B cell (primary cell): Measurements from ENCODE around the gene PCBP3. TPM values are rescaled to one million over a fixed set of nuclear protein-coding genes. Genes with fewer than 3 reads are reported as not detected.

Experiments used
- ATAC-seq: fragments of 200-7000 bp; cut with Tn5 transposase; one replicate; pipeline ENCODE4 v1.10.0; 2021; ENCODE audit warnings: low read depth, mild to moderate bottlenecking, moderate number of reproducible peaks, moderate library complexity
- CTCF ChIA-PET: fragments of 350-600 bp; sonication (Branson Sonifier 250); formaldehyde crosslinking; loops from one replicate; lab custom pipeline; 2021; ENCODE audit warnings: antibody characterized with exemption, inconsistent platforms; lab: Charles Lee
- POLR2A ChIA-PET: fragments of 350-600 bp; sonication (Branson Sonifier 250); formaldehyde crosslinking; loops from one replicate; lab custom pipeline; 2021; ENCODE audit warnings: antibody characterized with exemption; lab: Charles Lee
- DNase-seq: peaks from one replicate; pipeline ENCODE4 v3.0.0; 2013
- H2AFZ ChIP-seq: 2 replicates; pipeline ENCODE4 v1.6.1; 2012; ENCODE audit warnings: mild to moderate bottlenecking, low read depth, low read length; ENCODE audit not compliant: insufficient read depth, poor library complexity, severe bottlenecking
- H3K27ac ChIP-seq, 2 donors: 1 replicate in 1 of 2; 2 replicates in 1 of 2; pipeline ENCODE4 v1.5.1; 2012 to 2013; ENCODE audit warnings: low read length in 2 of 2, mild to moderate bottlenecking in 2 of 2, moderate library complexity in 1 of 2
- H3K27me3 ChIP-seq, 4 experiments: fragments of 200-600 bp in 1 of 4; sonication (generic) in 1 of 4; replicated peaks in 1 of 4; 1 replicate in 2 of 4; 2 replicates in 2 of 4; pipeline versions ENCODE4 v1.6.1 to v1.7.0; 2013 to 2016; ENCODE audit warnings: low read length in 3 of 4, mild to moderate bottlenecking in 2 of 4, mixed read lengths in 1 of 4, moderate library complexity in 1 of 4; ENCODE audit not compliant: insufficient read depth in 4 of 4, control insufficient read depth in 3 of 4; ENCODE audit errors: control extremely low read depth in 1 of 4
- H3K36me3 ChIP-seq, 2 experiments: replicated peaks in 1 of 2; 1 replicate in 1 of 2; 2 replicates in 1 of 2; pipeline versions ENCODE4 v1.6.1 to v1.7.1; 2013; ENCODE audit warnings: low read length in 1 of 2; ENCODE audit not compliant: insufficient read depth in 2 of 2, control insufficient read depth in 1 of 2; ENCODE audit errors: control extremely low read depth in 1 of 2, extremely low read depth in 1 of 2
- H3K4me1 ChIP-seq, 2 donors: fragments of 200-600 bp in 1 of 2; sonication (generic) in 1 of 2; 1 replicate in 1 of 2; 2 replicates in 1 of 2; pipeline versions ENCODE4 v1.5.1 to v1.6.1; 2013 to 2017; ENCODE audit warnings: low read length in 2 of 2; ENCODE audit not compliant: control insufficient read depth in 2 of 2, insufficient read depth in 2 of 2
- H3K4me2 ChIP-seq: replicated peaks from 2 replicates; pipeline ENCODE3; 2012; ENCODE audit warnings: mild to moderate bottlenecking, low read depth, low read length; ENCODE audit not compliant: poor library complexity, severe bottlenecking
- H3K4me3 ChIP-seq, 5 experiments: fragments of 200-600 bp in 1 of 5; sonication (generic) in 1 of 5; 1 replicate in 3 of 5; 2 replicates in 2 of 5; pipeline versions ENCODE4 v1.5.1 to v1.7.0; 2011 to 2016; ENCODE audit warnings: low read length in 4 of 5, mild to moderate bottlenecking in 4 of 5, low read depth in 2 of 5, control low read depth in 1 of 5, moderate library complexity in 1 of 5; ENCODE audit not compliant: insufficient read depth in 1 of 5; ENCODE audit errors: control extremely low read depth in 1 of 5, extremely low read depth in 1 of 5
- H3K79me2 ChIP-seq: fragments of 200-600 bp; sonication (generic); one replicate; pipeline ENCODE4 v1.6.0; 2016; ENCODE audit warnings: low read length; ENCODE audit not compliant: control insufficient read depth, insufficient read depth
- H3K9ac ChIP-seq: fragments of 200-600 bp; sonication (generic); 2 replicates; pipeline ENCODE4 v1.6.1; 2017; ENCODE audit warnings: mild to moderate bottlenecking, low read length, moderate library complexity
- H3K9me3 ChIP-seq, 3 donors: one replicate each; pipeline versions ENCODE4 v1.6.1 to v1.7.1; 2013; ENCODE audit warnings: low read length in 2 of 3; ENCODE audit not compliant: control insufficient read depth in 2 of 3, insufficient read depth in 1 of 3; ENCODE audit errors: control extremely low read depth in 1 of 3
- H4K20me1 ChIP-seq: 2 replicates; pipeline ENCODE4 v1.6.0; 2012; ENCODE audit warnings: mild to moderate bottlenecking, low read length; ENCODE audit not compliant: insufficient read depth, control insufficient read depth, poor library complexity, severe bottlenecking
- H3K27ac Mint-ChIP-seq: one replicate; pipeline ENCODE4 v1.8.0; 2021; ENCODE audit warnings: mixed read lengths
- H3K27me3 Mint-ChIP-seq: one replicate; pipeline ENCODE4 v1.8.0; 2021; ENCODE audit warnings: mixed read lengths
- H3K4me1 Mint-ChIP-seq: one replicate; pipeline ENCODE4 v1.8.0; 2021; ENCODE audit warnings: mixed read lengths
- H3K4me3 Mint-ChIP-seq: one replicate; pipeline ENCODE4 v1.8.0; 2021; ENCODE audit warnings: mixed read lengths
- H3K9me3 Mint-ChIP-seq: one replicate; pipeline ENCODE4 v1.8.0; 2022; ENCODE audit warnings: mixed read lengths; ENCODE audit not compliant: insufficient read depth
- CTCF ChIP-seq: fragments of 200-600 bp; IDR thresholded peaks from one replicate; pipeline ENCODE4 v1.8.0; 2022; ENCODE audit warnings: antibody characterized with exemption, mild to moderate bottlenecking
- EZH2 ChIP-seq: IDR thresholded peaks from 2 replicates; pipeline ENCODE4 v1.6.1; 2012; ENCODE audit warnings: borderline replicate concordance, low read depth, mild to moderate bottlenecking, moderate library complexity, low read length; ENCODE audit not compliant: insufficient read depth, poor library complexity, severe bottlenecking
- WGBS: methylation state at CpG from one replicate; pipeline ENCODE4 v1.1.5; 2013; ENCODE audit warnings: missing lambda C conversion rate; ENCODE audit not compliant: insufficient coverage; 5-methylcytosine and 5-hydroxymethylcytosine counted together
- intact Hi-C: fragments of 100-400 bp; cut with micrococcal nuclease; formaldehyde crosslinking; loops from one replicate; pipeline ENCODE4 v1.10.0; 2022
- polyA plus RNA-seq: library from polyadenylated mRNA; depleted of rRNA; stranded (reverse); fragments of >200 nt; gene quantifications from 2 replicates; pipeline ENCODE4 v1.2.3, GENCODE V29; 2012
- total RNA-seq, 2 donors: library from RNA; stranded (reverse); fragments of 120-200 nt in 1 of 2; gene quantifications; 1 replicate in 1 of 2; 2 replicates in 1 of 2; pipeline versions ENCODE4 v1.2.3 to v1.2.4, GENCODE V29; 2013 to 2022

PCBP3 gene
- total and polyA plus RNA-seq, 2 donors (not counting 1 experiment from before 2014, with no cell fraction given), result 0.45 to 2.7 TPM

- POLR2A ChIA-PET, result no interaction called here
- no peak for DNase-seq
- H2AFZ ChIP-seq, result no peak overlapping the region
- intact Hi-C loops, result no loop called here
- Mint-ChIP-seq H3K9me3 (no peaks in the 10 kb centered on the region), H3K4me1 (no peaks in the 10 kb centered on the region), H3K27me3 (no peaks in the 10 kb centered on the region), H3K27ac (no peak overlapping the region), H3K4me3 (no peak overlapping the region)
- no peak overlapping the region for H3K27ac ChIP-seq
- peaks cover 0 to 38% (median 11%) of the 10 kb centered on the region in 3 donors for H3K9me3 ChIP-seq
- H3K4me1 ChIP-seq, result no peaks in the 10 kb centered on the region
- ATAC-seq, result no peak
- no peak overlapping the region for H3K9ac ChIP-seq
- TF ChIP-seq EZH2 (no peak), CTCF (no peak)
- H3K36me3 ChIP-seq, result no peaks in the 10 kb centered on the region
- WGBS, result 93% methylated on average over 11 of the region's 20 CpGs
- H4K20me1 ChIP-seq, result no peaks in the 10 kb centered on the region
- H3K27me3 ChIP-seq, result no peaks in the 10 kb centered on the region
- no peak overlapping the region for H3K4me2 ChIP-seq
- H3K79me2 ChIP-seq, result no peaks in the 10 kb centered on the region
- H3K4me3 ChIP-seq, result no peak overlapping the region
- CTCF ChIA-PET, result no interaction called here
Observed at GRCh38 chr21:45940091-45940490, 296.6 kb downstream of the PCBP3 start.

GRCh38 chr21:45940621-45941337 lies 297.3 kb downstream of the PCBP3 start:
- Histone ChIP-seq H3K4me1 (no peaks in the 10 kb centered on the region), H3K9ac (no peak overlapping the region), H3K4me3 (no peak overlapping the region), H3K79me2 (no peaks in the 10 kb centered on the region), H3K36me3 (no peaks in the 10 kb centered on the region), H3K27ac (no peak overlapping the region), H4K20me1 (no peaks in the 10 kb centered on the region), H3K9me3 (peaks cover 0 to 36% (median 4%) of the 10 kb centered on the region in 3 donors), H3K27me3 (no peaks in the 10 kb centered on the region), H3K4me2 (no peak overlapping the region), H2AFZ (no peak overlapping the region)
- intact Hi-C loops, result no loop called here
- DNase-seq, result no peak
- H3K9me3 Mint-ChIP-seq, result no peaks in the 10 kb centered on the region
- ChIA-PET CTCF (no interaction called here), POLR2A (no interaction called here)
- no peak for TF ChIP-seq EZH2
- no peak for TF ChIP-seq CTCF
- WGBS, result 95% methylated on average over 15 of the region's 23 CpGs
- no peaks in the 10 kb centered on the region for H3K4me1 Mint-ChIP-seq
- no peak overlapping the region for H3K27ac Mint-ChIP-seq
- H3K4me3 Mint-ChIP-seq, result no peak overlapping the region
- no peak for ATAC-seq
- H3K27me3 Mint-ChIP-seq, result no peaks in the 10 kb centered on the region
